Parathyroid adenoma (tissue), 2 donors: ENCODE results near the gene MKRN1.

ENCODE experiments used
- H2AFZ ChIP-seq: fragments of 300-600 bp; sonication (generic); one replicate; pipeline ENCODE4 v1.7.0; 2017; ENCODE audit warnings: antibody characterized with exemption, mild to moderate bottlenecking
- H3K27ac ChIP-seq: fragments of 300-600 bp; sonication (generic); one replicate; pipeline ENCODE4 v1.7.0; 2017
- H3K27me3 ChIP-seq: fragments of 300-600 bp; sonication (generic); one replicate; pipeline ENCODE4 v1.7.0; 2017; ENCODE audit warnings: low read length; ENCODE audit not compliant: control insufficient read depth, insufficient read depth
- H3K36me3 ChIP-seq: fragments of 300-600 bp; sonication (generic); one replicate; pipeline ENCODE4 v1.7.0; 2017; ENCODE audit warnings: low read length; ENCODE audit not compliant: control insufficient read depth, insufficient read depth
- H3K4me1 ChIP-seq: fragments of 300-600 bp; sonication (generic); one replicate; pipeline ENCODE4 v1.7.0; 2017; ENCODE audit warnings: control low read depth
- H3K4me2 ChIP-seq: fragments of 300-600 bp; sonication (generic); one replicate; pipeline ENCODE4 v1.7.0; 2017; ENCODE audit warnings: low read length
- H3K4me3 ChIP-seq: fragments of 300-600 bp; sonication (generic); one replicate; pipeline ENCODE4 v1.7.0; 2017; ENCODE audit warnings: low read depth, low read length
- H3K79me2 ChIP-seq: fragments of 300-600 bp; sonication (generic); one replicate; pipeline ENCODE4 v1.7.0; 2017; ENCODE audit warnings: control low read depth
- H3K9ac ChIP-seq: fragments of 300-600 bp; sonication (generic); one replicate; pipeline ENCODE4 v1.7.0; 2017; ENCODE audit warnings: mild to moderate bottlenecking
- H3K9me3 ChIP-seq: fragments of 300-600 bp; sonication (generic); one replicate; pipeline ENCODE4 v1.7.0; 2017; ENCODE audit warnings: low read length; ENCODE audit not compliant: control insufficient read depth
- CTCF ChIP-seq: fragments of 300-600 bp; sonication (generic); IDR thresholded peaks from one replicate; pipeline ENCODE4 v1.7.0; 2017; ENCODE audit warnings: antibody characterized with exemption, mild to moderate bottlenecking
- donor health status: primary hyperparathyroidism.

The MKRN1 gene

DNA sequence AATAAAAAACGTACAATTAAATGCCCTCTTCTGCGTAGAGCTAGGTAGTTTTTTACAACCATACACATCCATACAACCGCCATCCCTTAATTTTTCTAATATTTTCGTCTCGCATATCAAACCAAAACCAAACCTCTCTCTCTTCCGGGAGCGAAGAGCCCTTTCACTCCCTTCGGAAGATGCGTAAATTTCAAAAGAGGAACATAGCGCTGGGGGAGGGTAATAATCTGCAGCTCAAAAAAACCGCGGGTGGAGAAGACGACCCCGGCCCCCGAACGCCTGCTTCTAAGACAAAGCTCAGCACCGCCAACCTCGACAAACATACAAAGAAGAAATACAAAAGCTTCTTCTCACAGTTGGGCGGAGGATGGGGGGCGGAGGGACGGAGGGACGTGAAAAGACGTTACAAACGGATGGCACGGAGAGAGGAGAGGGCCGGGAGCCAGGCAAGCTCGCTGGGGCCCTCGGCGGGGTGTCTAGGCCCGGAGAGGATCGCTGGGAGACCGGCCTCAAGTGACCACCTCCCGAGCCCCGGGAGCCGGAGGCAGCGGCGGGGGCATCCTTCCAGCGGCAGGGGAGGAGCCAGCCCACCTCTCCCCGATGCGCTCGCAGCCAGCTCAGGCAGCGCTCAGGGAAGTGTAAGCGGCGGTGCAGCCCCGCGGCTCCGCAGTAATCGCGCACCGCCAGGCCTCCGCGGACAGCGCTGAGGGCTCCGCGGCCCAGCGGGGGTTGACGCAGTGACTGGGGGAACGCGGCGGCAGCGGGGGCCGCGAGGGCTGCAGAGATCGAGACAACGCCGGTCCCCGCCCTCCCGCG is 851 bp downstream of the MKRN1 start:
- H3K4me2 ChIP-seq, result peak overlapping the region; percentile 91
- H3K4me3 ChIP-seq, result peak overlapping the region; percentile 88
- peaks cover 4% of the 10 kb centered on the region for H3K4me1 ChIP-seq
- no peak for TF ChIP-seq CTCF
- H3K79me2 ChIP-seq, result peaks cover 38% of the 10 kb centered on the region
- no peaks in the 10 kb centered on the region for H3K9me3 ChIP-seq
- H3K27ac ChIP-seq, result peak overlapping the region; percentile 93
- H3K9ac ChIP-seq, result peak overlapping the region; percentile 82
- H2AFZ ChIP-seq, result peak overlapping the region; percentile 54
- H3K36me3 ChIP-seq, result no peaks in the 10 kb centered on the region
- H3K27me3 ChIP-seq, result no peaks in the 10 kb centered on the region

DNA sequence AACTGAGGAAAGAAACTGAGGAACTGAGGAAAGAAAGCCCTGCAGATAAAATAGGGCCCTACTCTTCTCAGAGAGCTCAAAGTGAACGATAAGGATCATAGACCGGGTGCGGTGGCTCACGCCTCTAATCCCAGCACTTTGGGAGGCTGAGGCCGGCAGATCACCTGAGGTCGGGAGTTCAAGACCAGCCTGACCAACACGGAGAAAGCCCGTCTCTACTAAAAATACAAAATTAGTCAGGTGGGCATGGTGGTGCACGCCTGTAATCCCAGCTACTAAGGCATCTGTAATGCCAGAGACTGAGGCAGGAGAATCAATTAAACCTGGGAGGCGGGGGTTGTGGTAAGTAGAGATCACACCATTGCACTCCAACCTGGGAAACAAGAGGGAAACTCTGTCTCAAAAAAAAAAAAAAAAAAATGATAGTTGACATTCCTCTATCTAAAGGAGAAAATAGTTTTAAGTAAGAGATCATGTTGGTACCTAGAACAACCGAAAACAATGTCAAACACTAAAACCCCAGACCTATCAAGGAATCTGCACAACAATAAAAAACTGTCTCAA is 2.5 kb downstream of the MKRN1 start:
- H3K9ac ChIP-seq, result no peak overlapping the region
- H3K27ac ChIP-seq, result no peak overlapping the region

GRCh38 chr7:140475747-140476333 is 3.5 kb downstream of the MKRN1 start:
- no peaks in the 10 kb centered on the region for H3K27me3 ChIP-seq
- no peak overlapping the region for H3K4me2 ChIP-seq
- no peak overlapping the region for H3K4me3 ChIP-seq
- H3K27ac ChIP-seq, result no peak overlapping the region
- H3K9me3 ChIP-seq, result no peaks in the 10 kb centered on the region
- no peak overlapping the region for H2AFZ ChIP-seq
- H3K79me2 ChIP-seq, result peaks cover 56% of the 10 kb centered on the region
- H3K9ac ChIP-seq, result no peak overlapping the region
- no peaks in the 10 kb centered on the region for H3K36me3 ChIP-seq
- peaks cover 4% of the 10 kb centered on the region for H3K4me1 ChIP-seq
- peak; percentile 73 for TF ChIP-seq CTCF

More for the DNA sequence above, 2.5 kb downstream of the MKRN1 start:
- no peak for TF ChIP-seq CTCF
- Histone ChIP-seq H3K4me2 (peak overlapping the region; percentile 55), H3K4me1 (peaks cover 4% of the 10 kb centered on the region), H3K36me3 (no peaks in the 10 kb centered on the region), H3K27me3 (no peaks in the 10 kb centered on the region), H2AFZ (no peak overlapping the region), H3K4me3 (no peak overlapping the region), H3K9me3 (no peaks in the 10 kb centered on the region), H3K79me2 (peaks cover 52% of the 10 kb centered on the region)

GRCh38 chr7:140463111-140463510 is 16.2 kb downstream of the MKRN1 start:
- Histone ChIP-seq H3K79me2 (peaks cover 63% of the 10 kb centered on the region), H3K27ac (no peak overlapping the region), H2AFZ (no peak overlapping the region), H3K36me3 (no peaks in the 10 kb centered on the region), H3K4me1 (no peaks in the 10 kb centered on the region), H3K9me3 (no peaks in the 10 kb centered on the region), H3K4me2 (no peak overlapping the region), H3K27me3 (no peaks in the 10 kb centered on the region), H3K9ac (no peak overlapping the region), H3K4me3 (no peak overlapping the region)
- TF ChIP-seq CTCF, result no peak
